ENCODE results near the gene LMBR1L.

DNA sequence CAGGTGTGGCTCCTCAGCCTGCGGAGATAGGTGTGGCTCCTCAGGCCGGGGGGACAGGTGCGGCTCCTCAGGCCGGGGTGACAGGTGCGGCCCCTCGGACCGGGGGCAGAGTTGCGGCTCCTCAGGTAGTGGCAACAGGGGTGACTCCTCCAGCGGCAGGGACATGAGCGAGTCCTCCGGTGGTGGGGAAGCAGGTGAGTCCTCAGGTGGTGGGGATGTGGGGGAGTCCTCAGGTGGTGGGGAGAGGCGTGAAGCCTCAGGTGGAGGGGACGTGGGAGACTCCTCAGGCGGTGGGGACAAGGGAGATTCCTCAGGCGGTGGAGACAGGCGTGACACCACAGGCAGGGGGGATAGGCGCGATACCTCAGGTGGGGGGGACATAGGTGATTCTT lies 59.3 kb downstream of the LMBR1L start:
- TF ChIP-seq, protein P1, sequence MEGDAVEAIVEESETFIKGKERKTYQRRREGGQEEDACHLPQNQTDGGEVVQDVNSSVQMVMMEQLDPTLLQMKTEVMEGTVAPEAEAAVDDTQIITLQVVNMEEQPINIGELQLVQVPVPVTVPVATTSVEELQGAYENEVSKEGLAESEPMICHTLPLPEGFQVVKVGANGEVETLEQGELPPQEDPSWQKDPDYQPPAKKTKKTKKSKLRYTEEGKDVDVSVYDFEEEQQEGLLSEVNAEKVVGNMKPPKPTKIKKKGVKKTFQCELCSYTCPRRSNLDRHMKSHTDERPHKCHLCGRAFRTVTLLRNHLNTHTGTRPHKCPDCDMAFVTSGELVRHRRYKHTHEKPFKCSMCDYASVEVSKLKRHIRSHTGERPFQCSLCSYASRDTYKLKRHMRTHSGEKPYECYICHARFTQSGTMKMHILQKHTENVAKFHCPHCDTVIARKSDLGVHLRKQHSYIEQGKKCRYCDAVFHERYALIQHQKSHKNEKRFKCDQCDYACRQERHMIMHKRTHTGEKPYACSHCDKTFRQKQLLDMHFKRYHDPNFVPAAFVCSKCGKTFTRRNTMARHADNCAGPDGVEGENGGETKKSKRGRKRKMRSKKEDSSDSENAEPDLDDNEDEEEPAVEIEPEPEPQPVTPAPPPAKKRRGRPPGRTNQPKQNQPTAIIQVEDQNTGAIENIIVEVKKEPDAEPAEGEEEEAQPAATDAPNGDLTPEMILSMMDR (conservative IDR thresholded peaks at IDR 0.05; ENCODE audit: low read depth, low read length) = no peak
- TF ChIP-seq EZH2 (IDR thresholded peaks at IDR 0.05; ENCODE audit: borderline replicate concordance, low read depth, low read length, poor library complexity, severe bottlenecking) = no peak

All from A673 (cell line).